ENCODE data around the gene AKT3.

DNA sequence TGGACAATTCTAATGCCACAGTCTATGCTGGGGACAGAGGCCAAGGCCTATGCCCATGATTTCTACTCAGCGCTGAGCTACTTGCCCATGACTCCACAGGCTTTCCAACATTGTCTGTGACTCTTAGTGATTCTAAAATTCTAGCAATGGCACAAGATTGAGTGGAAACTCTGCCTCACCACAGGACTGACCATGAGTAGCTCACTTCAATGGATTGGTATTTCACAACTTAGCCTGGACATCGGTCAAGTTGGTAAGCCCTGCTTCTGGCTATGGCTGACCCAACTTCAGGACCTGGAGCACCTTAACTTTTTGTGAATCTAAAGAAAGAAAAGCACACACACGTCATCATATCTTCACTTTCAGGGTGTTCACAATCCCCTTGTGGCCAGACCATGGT is 339.1 kb downstream of the AKT3 start:
- TF ChIP-seq POLR2A (IDR thresholded peaks at IDR 0.05) (no peak), CTCF (IDR thresholded peaks at IDR 0.05) (no peak)

Measured in heart left ventricle (tissue), 13 donors.